ENCODE results near the gene NPRL2. TPM values are rescaled to one million over a fixed set of nuclear protein-coding genes. Genes with fewer than 3 reads are reported as not detected.

The NPRL2 gene
- total RNA-seq, 2 experiments from 2014 or later: 27.9 to 52.5 TPM

GRCh38 chr3:50354850-50355249, 4.3 kb upstream of the NPRL2 start:
- no peak overlapping the region for H3K4me2 ChIP-seq (ENCODE audit: low read length)
- no peak overlapping the region for H2AFZ ChIP-seq (ENCODE audit: low read length)
- H4K20me1 ChIP-seq (ENCODE audit: insufficient read depth, low read length): 0 out of 2 replicates have a peak, but pooled peaks cover 4% of the 10 kb centered on the region
- H3K36me3 ChIP-seq (ENCODE audit: insufficient read depth, low read length): peaks cover 42% of the 10 kb centered on the region
- peaks cover 52% of the 10 kb centered on the region for H3K4me1 ChIP-seq (ENCODE audit: insufficient read depth, low read length, poor library complexity, severe bottlenecking)
- H3K79me2 ChIP-seq (ENCODE audit: insufficient read depth, low read depth, low read length): peaks cover 26% of the 10 kb centered on the region; the same call in 1 of the 2 replicates
- no peak overlapping the region for H3K27ac ChIP-seq (ENCODE audit: low read depth, low read length, poor library complexity, severe bottlenecking)
- intact Hi-C loops (cut with micrococcal nuclease; ENCODE audit: unreplicated experiment): loop anchor here (5.0 kb wide), 1 partner anchor 212 kb away; the partner anchor contains the start of genes C3orf18 and HEMK1
- CTCF ChIA-PET (ENCODE audit: unreplicated experiment): interaction anchor here (0.6 kb wide), 1 partner anchor 1657 kb away, joined by 3 read pairs; no protein-coding TSS in a partner anchor
- TF ChIP-seq EZH2phosphoT487 (IDR thresholded peaks at IDR 0.05; ENCODE audit: borderline replicate concordance, low read depth, low read length): no peak
- no peak for TF ChIP-seq CTCF (conservative IDR thresholded peaks at IDR 0.05; ENCODE audit: low read length)
- BruUV-seq (replicated peaks): no TSS peak
- no peaks in the 10 kb centered on the region for H3K9me3 ChIP-seq (ENCODE audit: low read length)
- H3K9me2 ChIP-seq (ENCODE audit: insufficient read depth, low read length): no peaks in the 10 kb centered on the region
- POLR2A ChIA-PET: interaction anchor here (0.5 kb wide), 1 partner anchor 1082 kb away, joined by 5 read pairs; no protein-coding TSS in a partner anchor
- DNase-seq (ENCODE audit: low spot score): no peak
- no peak overlapping the region for H3K4me3 ChIP-seq (ENCODE audit: low read depth, low read length, poor library complexity, severe bottlenecking)

DNA sequence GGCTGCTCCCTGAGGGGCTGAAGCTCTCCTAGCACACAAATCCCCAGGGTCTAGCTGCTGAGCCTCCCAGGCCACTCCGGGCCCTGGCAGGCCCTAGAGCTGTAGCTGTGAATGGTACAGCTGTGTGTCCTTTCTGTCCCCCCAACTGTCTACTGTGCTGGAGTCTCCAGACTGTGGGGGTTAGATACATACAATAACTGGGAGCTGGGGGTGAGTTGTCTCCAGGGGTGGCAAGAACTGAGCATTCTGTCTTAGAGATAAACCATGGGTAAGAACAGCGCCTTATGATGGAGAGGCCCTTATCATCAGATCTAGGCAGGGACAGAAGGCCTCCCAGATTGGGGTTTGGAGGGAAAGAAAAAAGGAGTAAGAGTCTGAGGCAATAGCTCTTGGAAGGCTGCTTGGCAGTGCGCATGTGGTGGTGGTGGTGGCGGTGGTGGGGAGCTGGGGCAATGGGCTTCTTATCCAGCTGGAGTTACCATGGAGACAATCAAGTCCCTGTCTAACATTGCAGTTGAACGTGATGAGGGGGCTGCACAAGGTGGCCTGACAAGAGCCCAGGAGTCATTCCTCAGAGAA, 3.7 kb upstream of the NPRL2 start:
- ChIA-PET POLR2A (interaction anchor here (0.5 to 1.5 kb wide), 2 partner anchors 17 to 1083 kb away, joined by 4 to 5 read pairs; no protein-coding TSS in a partner anchor), CTCF (ENCODE audit: unreplicated experiment) (interaction anchor here (0.6 to 0.8 kb wide), 2 partner anchors 39 to 1658 kb away, joined by 3 read pairs; no protein-coding TSS in a partner anchor)
- no peak for TF ChIP-seq CTCF (conservative IDR thresholded peaks at IDR 0.05; ENCODE audit: low read length)
- no peak for TF ChIP-seq EZH2phosphoT487 (IDR thresholded peaks at IDR 0.05; ENCODE audit: borderline replicate concordance, low read depth, low read length)
- H3K9me3 ChIP-seq (ENCODE audit: low read length): no peaks in the 10 kb centered on the region
- no peak overlapping the region for H3K27ac ChIP-seq (ENCODE audit: low read depth, low read length, poor library complexity, severe bottlenecking)
- H3K36me3 ChIP-seq (ENCODE audit: insufficient read depth, low read length): peaks cover 42% of the 10 kb centered on the region
- no peak for DNase-seq (ENCODE audit: low spot score)
- no TSS peak for BruUV-seq (replicated peaks)
- H3K79me2 ChIP-seq (ENCODE audit: insufficient read depth, low read depth, low read length): peaks cover 31% of the 10 kb centered on the region; the same call in 1 of the 2 replicates
- H3K4me3 ChIP-seq (ENCODE audit: low read depth, low read length, poor library complexity, severe bottlenecking): no peak overlapping the region
- intact Hi-C loops (cut with micrococcal nuclease; ENCODE audit: unreplicated experiment): loop anchor here (5.0 kb wide), 1 partner anchor 213 kb away; the partner anchor contains the start of genes C3orf18 and HEMK1
- no peak overlapping the region for H2AFZ ChIP-seq (ENCODE audit: low read length)
- H3K9me2 ChIP-seq (ENCODE audit: insufficient read depth, low read length): no peaks in the 10 kb centered on the region
- H4K20me1 ChIP-seq (ENCODE audit: insufficient read depth, low read length): 0 out of 2 replicates have a peak, but pooled peaks cover 4% of the 10 kb centered on the region
- no peak overlapping the region for H3K4me2 ChIP-seq (ENCODE audit: low read length)
- H3K4me1 ChIP-seq (ENCODE audit: insufficient read depth, low read length, poor library complexity, severe bottlenecking): peaks cover 54% of the 10 kb centered on the region
